Activated CD8-positive, alpha-beta T cell treated with anti-CD3 and anti-CD28 coated beads, Interleukin-2, amount 10 ng/mL, durations not matched to agents 7 days and 5 days (primary cell): ENCODE measurements around the gene TRPV6. TPM values are rescaled to one million over a fixed set of nuclear protein-coding genes. Genes with fewer than 3 reads are reported as not detected.

Experiments
- ATAC-seq: fragments of 150-1000 bp; cut with Tn5 transposase; one replicate; pipeline ENCODE4 v1.10.0; 2021; ENCODE audit warnings: moderate library complexity
- CTCF ChIA-PET: fragments of 350-600 bp; sonication (Branson Sonifier 250); formaldehyde crosslinking; loops from one replicate; lab custom pipeline; 2021; ENCODE audit warnings: antibody characterized with exemption; lab: Charles Lee
- POLR2A ChIA-PET: fragments of 350-600 bp; sonication (Branson Sonifier 250); formaldehyde crosslinking; loops from one replicate; lab custom pipeline; 2021; ENCODE audit warnings: antibody characterized with exemption; lab: Charles Lee
- DNase-seq: peaks from one replicate; pipeline ENCODE4 v3.0.0-alpha.2; 2020
- H3K27ac Mint-ChIP-seq: one replicate; pipeline ENCODE4 v1.8.0; 2021; ENCODE audit warnings: mild to moderate bottlenecking, mixed read lengths
- H3K27me3 Mint-ChIP-seq: one replicate; pipeline ENCODE4 v1.8.0; 2021; ENCODE audit warnings: low read depth, mixed read lengths
- H3K36me3 Mint-ChIP-seq: one replicate; pipeline ENCODE4 v1.8.0; 2021; ENCODE audit warnings: low read depth, mixed read lengths
- H3K4me1 Mint-ChIP-seq: one replicate; pipeline ENCODE4 v1.8.0; 2021; ENCODE audit warnings: low read depth, mixed read lengths
- H3K4me3 Mint-ChIP-seq: one replicate; pipeline ENCODE4 v1.8.0; 2021; ENCODE audit warnings: mild to moderate bottlenecking, mixed read lengths
- H3K9me3 Mint-ChIP-seq: one replicate; pipeline ENCODE4 v1.8.0; 2022; ENCODE audit warnings: mixed read lengths; ENCODE audit not compliant: insufficient read depth
- total RNA-seq, 2 experiments: library from RNA; stranded (reverse); gene quantifications; one replicate each; pipeline ENCODE4 v1.2.3, GENCODE V29; 2021

TRPV6 gene
- total RNA-seq, 2 experiments from 2014 or later: not detected

DNA sequence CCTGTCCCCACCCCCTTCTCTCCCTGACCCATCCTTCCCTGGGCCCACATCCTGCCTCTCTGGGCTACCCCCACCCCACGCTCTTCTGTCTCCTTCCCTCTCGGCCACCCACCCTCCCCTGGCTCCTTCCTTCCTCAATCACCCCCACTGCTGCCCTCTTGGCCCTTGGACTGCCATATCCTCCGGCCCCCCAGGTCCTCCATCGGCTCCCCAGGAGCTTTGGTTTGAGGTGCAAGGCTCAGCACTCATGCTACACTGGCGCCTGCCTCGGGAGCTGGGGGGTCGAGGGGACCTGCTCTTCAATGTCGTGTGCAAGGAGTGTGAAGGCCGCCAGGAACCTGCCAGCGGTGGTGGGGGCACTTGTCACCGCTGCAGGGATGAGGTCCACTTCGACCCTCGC is 19.8 kb downstream of the TRPV6 start:
- peak; percentile 14 for DNase-seq

DNA sequence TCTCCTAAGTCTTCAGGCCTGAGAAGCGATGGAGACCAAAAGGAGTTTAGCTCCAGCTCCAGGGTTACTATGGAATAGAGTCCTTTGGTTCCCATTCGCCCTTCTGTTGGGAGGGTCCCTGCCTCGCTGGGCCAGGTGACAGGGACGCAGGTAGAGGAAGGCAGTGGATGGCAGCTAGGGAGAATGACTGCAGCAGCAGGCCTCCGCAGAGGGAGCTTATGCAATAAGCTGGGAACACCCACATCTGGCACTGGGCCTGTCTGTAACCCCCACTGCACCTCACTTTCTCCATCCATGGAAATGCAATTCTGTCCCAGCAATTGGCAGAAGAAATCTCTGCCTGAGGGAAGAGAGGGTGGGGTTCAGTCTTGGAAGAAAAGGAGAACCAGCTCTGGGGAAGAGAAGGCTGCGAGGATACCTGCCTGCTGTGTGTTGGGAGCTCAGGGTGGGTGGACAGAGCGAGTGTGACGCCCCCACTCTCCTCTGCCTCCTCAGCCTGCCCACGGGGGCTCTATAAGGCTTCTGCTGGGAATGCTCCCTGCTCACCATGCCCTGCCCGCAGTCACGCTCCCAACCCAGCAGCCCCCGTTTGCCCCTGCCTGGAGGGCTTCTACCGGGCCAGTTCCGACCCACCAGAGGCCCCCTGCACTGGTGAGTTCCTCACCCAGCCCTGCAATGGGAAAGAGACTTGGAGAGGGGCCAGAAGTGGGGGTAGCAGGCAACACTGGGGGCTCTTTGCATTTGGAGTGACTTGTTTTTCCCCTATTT is 20.4 kb downstream of the TRPV6 start:
- CTCF ChIA-PET: interaction anchor here (1.1 to 1.9 kb wide), 4 partner anchors 7 to 889 kb away, joined by 3 to 6 read pairs (median 4); no protein-coding TSS in a partner anchor
- H3K27me3 Mint-ChIP-seq: peaks cover 3% of the 10 kb centered on the region
- H3K4me3 Mint-ChIP-seq: no peak overlapping the region
- no peak overlapping the region for H3K27ac Mint-ChIP-seq
- H3K36me3 Mint-ChIP-seq: no peaks in the 10 kb centered on the region
- POLR2A ChIA-PET: interaction anchor here (2.1 kb wide), 1 partner anchor 10 kb away, joined by 6 read pairs; the partner anchor contains the start of gene EPHB6
- no peak for ATAC-seq
- H3K4me1 Mint-ChIP-seq: peaks cover 6% of the 10 kb centered on the region
- no peaks in the 10 kb centered on the region for H3K9me3 Mint-ChIP-seq
- DNase-seq: peak; percentile 14

More for the DNA sequence above, 19.8 kb downstream of the TRPV6 start:
- Mint-ChIP-seq H3K4me1 (peaks cover 6% of the 10 kb centered on the region), H3K9me3 (no peaks in the 10 kb centered on the region), H3K36me3 (no peaks in the 10 kb centered on the region), H3K27ac (no peak overlapping the region), H3K27me3 (no peaks in the 10 kb centered on the region), H3K4me3 (no peak overlapping the region)
- ATAC-seq: no peak
- ChIA-PET POLR2A (interaction anchor here (2.1 kb wide), 1 partner anchor 11 kb away, joined by 6 read pairs; the partner anchor contains the start of gene EPHB6), CTCF (interaction anchor here (0.7 to 1.9 kb wide), 7 partner anchors 12 to 335 kb away, joined by 3 to 6 read pairs (median 5); no protein-coding TSS in a partner anchor)

DNA sequence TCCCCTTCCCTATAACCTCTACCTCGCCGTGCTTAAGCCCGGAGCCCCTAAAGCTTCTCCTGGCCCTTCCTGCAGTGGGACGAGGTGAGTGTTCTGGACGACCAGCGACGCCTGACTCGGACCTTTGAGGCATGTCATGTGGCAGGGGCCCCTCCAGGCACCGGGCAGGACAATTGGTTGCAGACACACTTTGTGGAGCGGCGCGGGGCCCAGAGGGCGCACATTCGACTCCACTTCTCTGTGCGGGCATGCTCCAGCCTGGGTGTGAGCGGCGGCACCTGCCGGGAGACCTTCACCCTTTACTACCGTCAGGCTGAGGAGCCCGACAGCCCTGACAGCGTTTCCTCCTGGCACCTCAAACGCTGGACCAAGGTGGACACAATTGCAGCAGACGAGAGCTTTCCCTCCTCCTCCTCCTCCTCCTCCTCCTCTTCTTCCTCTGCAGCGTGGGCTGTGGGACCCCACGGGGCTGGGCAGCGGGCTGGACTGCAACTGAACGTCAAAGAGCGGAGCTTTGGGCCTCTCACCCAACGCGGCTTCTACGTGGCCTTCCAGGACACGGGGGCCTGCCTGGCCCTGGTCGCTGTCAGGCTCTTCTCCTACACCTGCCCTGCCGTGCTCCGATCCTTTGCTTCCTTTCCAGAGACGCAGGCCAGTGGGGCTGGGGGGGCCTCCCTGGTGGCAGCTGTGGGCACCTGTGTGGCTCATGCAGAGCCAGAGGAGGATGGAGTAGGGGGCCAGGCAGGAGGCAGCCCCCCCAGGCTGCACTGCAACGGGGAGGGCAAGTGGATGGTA is 21.5 kb downstream of the TRPV6 start:
- no peaks in the 10 kb centered on the region for H3K9me3 Mint-ChIP-seq
- no peaks in the 10 kb centered on the region for H3K36me3 Mint-ChIP-seq
- ChIA-PET POLR2A (interaction anchor here (2.1 kb wide), 1 partner anchor 9 kb away, joined by 6 read pairs; the partner anchor contains the start of gene EPHB6), CTCF (interaction anchor here (1.1 to 1.2 kb wide), 2 partner anchors 8 to 888 kb away, joined by 3 read pairs; no protein-coding TSS in a partner anchor)
- peaks cover 6% of the 10 kb centered on the region for H3K4me1 Mint-ChIP-seq
- no peak for ATAC-seq
- no peak overlapping the region for H3K27ac Mint-ChIP-seq
- peak; percentile 18 for DNase-seq
- H3K4me3 Mint-ChIP-seq: no peak overlapping the region
- H3K27me3 Mint-ChIP-seq: peaks cover 7% of the 10 kb centered on the region

DNA sequence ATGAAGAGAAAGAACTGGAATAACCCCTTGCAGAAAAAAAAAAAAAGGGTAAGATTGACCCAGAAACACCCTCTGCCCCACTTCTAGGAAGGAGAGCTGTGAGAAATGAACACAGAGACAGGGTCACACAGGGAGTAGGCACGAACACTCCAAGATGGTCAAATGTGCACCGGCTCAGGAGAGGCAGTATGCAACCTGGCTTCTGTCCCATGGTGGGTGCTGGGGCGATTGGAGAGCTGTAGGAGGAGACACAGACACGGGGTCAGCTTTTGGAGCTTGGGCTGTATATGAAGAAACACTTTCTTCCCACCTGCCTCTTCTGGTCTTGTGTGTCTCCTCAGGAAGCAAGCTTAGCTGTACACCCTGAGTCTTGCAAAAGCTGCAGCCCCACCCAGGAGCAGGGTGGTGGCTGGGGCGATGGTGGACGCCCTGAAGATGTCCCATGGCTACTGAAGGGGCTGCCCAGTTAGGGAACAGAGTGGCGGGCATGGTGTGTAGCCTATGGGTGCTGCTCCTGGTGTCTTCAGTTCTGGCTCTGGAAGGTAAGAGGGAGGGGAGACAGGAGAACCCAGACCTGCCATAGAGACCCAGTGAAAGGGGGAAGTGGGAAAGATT is 22.7 kb downstream of the TRPV6 start:
- ChIA-PET POLR2A (interaction anchor here (0.7 kb wide), 1 partner anchor 36 kb away, joined by 3 read pairs; no protein-coding TSS in a partner anchor), CTCF (interaction anchor here (1.4 to 3.7 kb wide), 2 partner anchors 9 to 10 kb away, joined by 4 to 23 read pairs; no protein-coding TSS in a partner anchor)
- Mint-ChIP-seq H3K4me1 (peaks cover 6% of the 10 kb centered on the region), H3K36me3 (no peaks in the 10 kb centered on the region), H3K9me3 (no peaks in the 10 kb centered on the region), H3K27me3 (peaks cover 9% of the 10 kb centered on the region), H3K27ac (no peak overlapping the region), H3K4me3 (no peak overlapping the region)
- DNase-seq: peak; percentile 18
- no peak for ATAC-seq

- ChIA-PET POLR2A (interaction anchor here (0.7 kb wide), 1 partner anchor 37 kb away, joined by 3 read pairs; no protein-coding TSS in a partner anchor), CTCF (interaction anchor here (1.4 to 3.7 kb wide), 2 partner anchors 8 to 11 kb away, joined by 4 to 23 read pairs; no protein-coding TSS in a partner anchor)
- no peak for ATAC-seq
- H3K4me1 Mint-ChIP-seq: peaks cover 6% of the 10 kb centered on the region
- no peaks in the 10 kb centered on the region for H3K36me3 Mint-ChIP-seq
- H3K27me3 Mint-ChIP-seq: peaks cover 9% of the 10 kb centered on the region
- no peak overlapping the region for H3K27ac Mint-ChIP-seq
- H3K9me3 Mint-ChIP-seq: no peaks in the 10 kb centered on the region
- no peak overlapping the region for H3K4me3 Mint-ChIP-seq
- DNase-seq: peak; percentile 18
Observed at GRCh38 chr7:142862351-142862750, 23.2 kb downstream of the TRPV6 start.

- Mint-ChIP-seq H3K27me3 (peaks cover 13% of the 10 kb centered on the region), H3K4me1 (peaks cover 3% of the 10 kb centered on the region), H3K9me3 (no peaks in the 10 kb centered on the region), H3K36me3 (no peaks in the 10 kb centered on the region), H3K4me3 (no peak overlapping the region), H3K27ac (no peak overlapping the region)
- ChIA-PET POLR2A (interaction anchor here (0.6 kb wide), 1 partner anchor 23 kb away, joined by 3 read pairs; no protein-coding TSS in a partner anchor), CTCF (interaction anchor here (0.6 to 3.7 kb wide), 5 partner anchors 12 to 402 kb away, joined by 3 to 23 read pairs (median 3); no protein-coding TSS in a partner anchor)
- DNase-seq (peak; percentile 9), ATAC-seq (no peak)
Observed at GRCh38 chr7:142860968-142861367, 24.6 kb downstream of the TRPV6 start.

DNA sequence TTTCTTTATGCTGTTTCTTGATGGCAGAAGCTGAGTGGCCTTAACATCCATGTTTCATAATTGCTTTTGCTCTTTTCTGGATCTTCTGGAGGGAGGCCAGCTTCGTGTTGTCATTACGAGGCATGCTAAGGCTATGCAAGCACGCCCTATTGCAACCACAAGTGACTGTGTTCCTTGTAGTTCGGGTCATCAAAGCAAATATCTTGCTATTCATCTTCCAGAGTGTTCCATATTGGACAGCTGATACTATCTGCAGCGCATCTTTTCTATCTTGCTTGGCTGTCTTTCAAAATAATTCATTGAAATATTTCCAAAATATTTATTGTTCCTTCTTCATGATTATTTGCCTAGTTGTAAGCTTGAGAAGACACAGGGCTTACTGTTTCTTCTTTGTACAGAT is 25.7 kb downstream of the TRPV6 start:
- ChIA-PET POLR2A (no interaction called here), CTCF (interaction anchor here (0.7 to 3.7 kb wide), 3 partner anchors 13 to 143 kb away, joined by 3 to 23 read pairs (median 3); no protein-coding TSS in a partner anchor)
- ATAC-seq: no peak
- no peaks in the 10 kb centered on the region for H3K36me3 Mint-ChIP-seq
- DNase-seq: peak; percentile 12
- H3K27ac Mint-ChIP-seq: no peak overlapping the region
- peaks cover 17% of the 10 kb centered on the region for H3K27me3 Mint-ChIP-seq
- no peaks in the 10 kb centered on the region for H3K4me1 Mint-ChIP-seq
- no peak overlapping the region for H3K4me3 Mint-ChIP-seq
- no peaks in the 10 kb centered on the region for H3K9me3 Mint-ChIP-seq

GRCh38 chr7:142859411-142859810 is 26.1 kb downstream of the TRPV6 start:
- no peak overlapping the region for H3K4me3 Mint-ChIP-seq
- peaks cover 17% of the 10 kb centered on the region for H3K27me3 Mint-ChIP-seq
- no peaks in the 10 kb centered on the region for H3K36me3 Mint-ChIP-seq
- DNase-seq (no peak), ATAC-seq (no peak)
- H3K4me1 Mint-ChIP-seq: no peaks in the 10 kb centered on the region
- no peak overlapping the region for H3K27ac Mint-ChIP-seq
- CTCF ChIA-PET: interaction anchor here (0.7 to 3.7 kb wide), 3 partner anchors 14 to 56 kb away, joined by 3 to 23 read pairs (median 7); no protein-coding TSS in a partner anchor
- no peaks in the 10 kb centered on the region for H3K9me3 Mint-ChIP-seq
- POLR2A ChIA-PET: no interaction called here

DNA sequence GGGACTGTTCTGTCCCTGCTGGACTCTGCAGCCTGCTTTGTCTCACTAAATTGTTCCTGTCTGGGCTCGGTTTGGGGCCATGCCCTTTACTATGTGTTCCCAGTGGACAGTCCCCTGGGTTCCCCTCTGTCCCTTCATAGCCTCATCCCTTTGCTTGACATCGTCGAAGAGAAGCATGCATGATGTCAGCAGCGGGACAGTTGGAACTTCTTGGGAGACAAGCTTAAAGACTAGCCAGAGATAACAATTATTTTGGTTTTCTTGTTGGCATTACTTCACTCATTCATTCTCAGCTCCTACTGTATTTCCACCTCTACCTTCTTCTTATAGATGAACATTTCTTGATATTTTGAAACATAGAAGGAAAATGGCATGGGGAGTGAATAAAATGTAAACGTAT is 27.9 kb downstream of the TRPV6 start:
- DNase-seq: no peak
- Mint-ChIP-seq H3K27ac (no peak overlapping the region), H3K4me3 (no peak overlapping the region), H3K36me3 (no peaks in the 10 kb centered on the region), H3K4me1 (peaks cover 3% of the 10 kb centered on the region), H3K9me3 (no peaks in the 10 kb centered on the region), H3K27me3 (peaks cover 17% of the 10 kb centered on the region)
- POLR2A ChIA-PET: no interaction called here
- CTCF ChIA-PET: interaction anchor here (0.7 to 1.7 kb wide), 4 partner anchors 23 to 358 kb away, joined by 3 to 7 read pairs (median 4); no protein-coding TSS in a partner anchor
- no peak for ATAC-seq

- Mint-ChIP-seq H3K36me3 (no peaks in the 10 kb centered on the region), H3K4me1 (peaks cover 3% of the 10 kb centered on the region), H3K27me3 (peaks cover 21% of the 10 kb centered on the region), H3K4me3 (no peak overlapping the region), H3K9me3 (no peaks in the 10 kb centered on the region), H3K27ac (no peak overlapping the region)
- ChIA-PET POLR2A (no interaction called here), CTCF (interaction anchor here (3.2 kb wide), 1 partner anchor 146 kb away, joined by 32 read pairs; no protein-coding TSS in a partner anchor)
- DNase-seq (no peak), ATAC-seq (no peak)
Observed at GRCh38 chr7:142856565-142857245, 28.8 kb downstream of the TRPV6 start.
